Measurements from ENCODE around the gene ZNF586.
"Not testable (repeated sequence)": the region's sequence is repeated elsewhere in the genome, so short reads cannot be mapped to it uniquely, and the experiment has no call there.

ZNF586 gene

GRCh38 chr19:57800696-57801095, 31.2 kb downstream of the ZNF586 start:
- no peak for DNase-seq

- no peak for DNase-seq
These were observed 32.8 kb downstream of the ZNF586 start for GRCh38 chr19:57802269-57802668.

- DNase-seq = no peak
These were observed 33.8 kb downstream of the ZNF586 start for GRCh38 chr19:57803265-57803593.

- peak; percentile 99 for DNase-seq
These were observed 34.3 kb downstream of the ZNF586 start for GRCh38 chr19:57803594-57804325.

GRCh38 chr19:57807541-57807940, 38.1 kb downstream of the ZNF586 start:
- no peak for DNase-seq

GRCh38 chr19:57810410-57811295, 41.2 kb downstream of the ZNF586 start:
- not testable (repeated sequence) for DNase-seq

GRCh38 chr19:57812226-57812625, 42.8 kb downstream of the ZNF586 start:
- no peak for DNase-seq

GRCh38 chr19:57812975-57813820, 43.7 kb downstream of the ZNF586 start:
- not testable (repeated sequence) for DNase-seq

- DNase-seq = no peak
These were observed 44.5 kb downstream of the ZNF586 start for GRCh38 chr19:57813919-57814504.

GRCh38 chr19:57814505-57815246, 45.2 kb downstream of the ZNF586 start, which contains the start of gene ZNF552:
Gene ZNF552, minus strand, starts transcription at chr19:57814913. Its CDS starts 170 bp downstream, at chr19:57814743.
- DNase-seq = peak; percentile 93

GRCh38 chr19:57815247-57816075, 46.0 kb downstream of the ZNF586 start:
- no peak for DNase-seq

GRCh38 chr19:57816652-57817051, 47.2 kb downstream of the ZNF586 start:
- DNase-seq = no peak

GRCh38 chr19:57817976-57818375, 48.5 kb downstream of the ZNF586 start:
- no peak for DNase-seq

- no peak for DNase-seq
These were observed 48.9 kb downstream of the ZNF586 start for GRCh38 chr19:57818378-57818777.

GRCh38 chr19:57819475-57820148, 50.1 kb downstream of the ZNF586 start:
- DNase-seq = peak; percentile 95

- DNase-seq = no peak
These were observed 51.1 kb downstream of the ZNF586 start for GRCh38 chr19:57820599-57820998.

- not testable (repeated sequence) for DNase-seq
These were observed 51.6 kb downstream of the ZNF586 start for GRCh38 chr19:57821095-57821494.

GRCh38 chr19:57821501-57821900, 52.0 kb downstream of the ZNF586 start:
- not testable (repeated sequence) for DNase-seq

GRCh38 chr19:57823155-57823554, 53.7 kb downstream of the ZNF586 start:
- not testable (repeated sequence) for DNase-seq

- not testable (repeated sequence) for DNase-seq
These were observed 54.1 kb downstream of the ZNF586 start for GRCh38 chr19:57823608-57824007.

Measured in fibroblast of skin of right biceps (primary cell).